HG03103 (cell line): ENCODE results near the gene CDC5L.
"Not testable (repeated sequence)": the region's sequence is repeated elsewhere in the genome, so short reads cannot be mapped to it uniquely, and the experiment has no call there.

Experiments used
- ATAC-seq: cut with Tn5 transposase; IDR thresholded peaks from one replicate; pipeline ENCODE4 v1.9.1; 2021; ENCODE audit warnings: low read depth; ENCODE audit not compliant: unreplicated experiment

The CDC5L gene

GRCh38 chr6:44449181-44449580, 61.7 kb downstream of the CDC5L start:
- ATAC-seq: not testable (repeated sequence)

DNA sequence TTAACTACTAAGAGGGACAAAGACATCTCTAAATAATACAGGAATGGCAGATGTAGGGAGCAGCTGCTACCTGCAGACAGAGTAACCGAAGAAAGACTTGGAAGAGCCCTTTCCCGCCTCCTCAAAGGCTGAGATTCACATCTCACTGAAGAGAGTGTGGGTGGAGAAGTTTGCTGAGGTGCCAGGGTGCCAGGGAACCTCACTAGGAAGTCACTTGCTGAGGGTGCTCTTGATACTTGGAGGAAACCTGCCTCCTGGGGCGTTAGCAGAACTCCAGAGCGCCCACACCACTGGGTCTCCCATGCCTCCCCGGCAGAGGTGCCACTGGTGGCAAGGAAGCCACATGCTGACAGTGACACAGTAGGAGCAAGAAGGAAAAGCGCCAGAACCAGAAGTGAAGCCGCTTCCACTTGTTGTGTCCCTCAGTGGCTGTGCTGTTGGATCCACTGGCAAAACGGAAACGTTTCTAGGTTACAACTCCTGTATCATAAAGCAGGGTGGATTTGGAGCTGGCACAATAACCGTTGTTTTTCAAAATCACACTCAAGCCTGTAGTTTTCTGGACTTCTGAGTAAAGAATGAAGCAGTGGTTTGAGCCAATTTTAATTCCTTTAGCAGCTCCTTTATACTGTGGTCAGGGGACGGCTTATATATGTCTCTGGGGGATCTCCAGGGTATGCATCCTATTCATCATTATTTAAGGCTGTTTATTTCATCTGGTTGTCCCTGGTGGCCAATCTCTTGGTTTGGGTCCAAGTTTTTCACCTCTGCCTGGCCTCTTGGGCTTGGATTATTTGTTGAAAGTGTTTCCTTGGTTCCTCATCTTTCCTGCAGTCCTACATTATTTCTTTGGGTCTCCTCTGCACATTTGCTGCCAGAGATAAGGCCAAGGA, 64.5 kb downstream of the CDC5L start:
- no peak for ATAC-seq

DNA sequence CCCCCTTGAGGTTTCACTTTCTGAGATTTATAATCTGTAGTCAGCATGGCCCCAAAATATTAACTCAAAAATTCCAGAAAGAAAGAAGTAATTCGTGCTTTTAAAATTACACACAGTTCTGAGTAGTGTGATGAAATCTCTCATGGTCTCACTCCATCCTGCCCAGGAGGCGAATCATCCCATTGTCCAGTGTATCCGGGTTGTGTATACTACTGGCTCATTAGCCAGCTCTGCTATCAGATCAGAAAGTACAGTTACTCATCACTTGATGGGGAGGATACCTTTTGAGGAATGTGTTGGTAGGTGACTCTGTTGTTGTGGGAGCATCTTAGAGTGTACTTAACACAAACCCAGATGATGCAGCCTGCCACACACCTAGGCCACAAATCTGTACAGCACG, 65.2 kb downstream of the CDC5L start:
- no peak for ATAC-seq

DNA sequence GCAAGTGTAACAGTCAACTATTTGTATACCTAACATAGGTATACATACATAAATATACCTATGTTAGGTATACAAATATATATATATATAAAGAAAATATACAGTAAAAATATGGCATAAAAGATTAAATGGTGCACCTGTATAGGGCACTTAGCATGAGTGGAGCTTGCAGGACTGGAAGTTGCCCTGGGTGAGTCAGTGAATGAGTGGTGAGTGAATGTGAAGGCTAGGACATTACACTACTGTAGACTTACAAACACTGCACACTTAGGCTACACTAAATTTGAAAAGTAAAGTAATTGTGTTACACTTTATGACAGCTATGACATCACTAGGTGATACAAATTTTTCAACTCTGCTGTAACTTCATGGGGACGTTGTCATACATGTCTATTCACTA, 65.6 kb downstream of the CDC5L start:
- no peak for ATAC-seq

GRCh38 chr6:44454198-44454597, 66.7 kb downstream of the CDC5L start:
- ATAC-seq: no peak

- no peak for ATAC-seq
Observed at GRCh38 chr6:44456070-44456965, 68.8 kb downstream of the CDC5L start.

DNA sequence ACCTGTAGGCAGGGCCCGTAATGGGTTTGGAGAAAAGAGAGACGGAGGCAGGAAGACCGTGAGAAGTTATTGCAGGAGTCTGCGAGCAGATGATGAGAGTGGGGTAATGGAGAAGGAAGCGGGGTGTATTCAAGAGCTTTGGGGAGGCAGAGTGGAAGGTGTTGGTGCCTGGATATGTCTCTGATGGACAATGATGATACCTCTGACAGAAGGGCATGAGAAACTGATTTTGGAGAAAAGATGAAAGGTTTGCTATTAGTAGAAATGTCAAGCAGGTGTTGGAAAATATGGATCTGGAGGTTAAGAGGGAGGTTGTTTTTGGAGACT, 69.4 kb downstream of the CDC5L start:
- ATAC-seq: no peak

- no peak for ATAC-seq
Observed at GRCh38 chr6:44457596-44457995, 70.1 kb downstream of the CDC5L start.

DNA sequence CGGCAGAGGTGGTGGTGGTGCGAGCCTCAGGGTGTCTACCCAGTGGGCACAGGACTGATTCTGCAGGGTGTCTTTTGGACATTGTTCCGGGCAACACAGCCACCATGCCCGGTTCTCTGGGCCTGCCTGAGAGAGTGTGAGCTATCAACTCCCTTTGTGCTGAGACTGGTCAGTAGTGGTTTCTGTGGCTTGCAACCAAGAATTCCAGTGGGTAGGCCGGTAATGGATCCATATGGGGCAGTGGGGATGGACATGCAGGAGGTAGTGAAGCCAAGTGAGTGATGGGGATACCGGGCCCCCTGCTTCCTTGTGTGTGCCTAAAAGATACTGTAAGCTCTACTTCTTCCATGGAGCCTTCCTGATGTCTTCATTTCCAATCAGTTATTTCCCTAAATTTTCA, 71.0 kb downstream of the CDC5L start:
- ATAC-seq: no peak

- no peak for ATAC-seq
Observed at GRCh38 chr6:44462335-44462734, 74.8 kb downstream of the CDC5L start.

- no peak for ATAC-seq
Observed at GRCh38 chr6:44462797-44463727, 75.6 kb downstream of the CDC5L start.

GRCh38 chr6:44463728-44464450, 76.4 kb downstream of the CDC5L start:
- no peak for ATAC-seq

DNA sequence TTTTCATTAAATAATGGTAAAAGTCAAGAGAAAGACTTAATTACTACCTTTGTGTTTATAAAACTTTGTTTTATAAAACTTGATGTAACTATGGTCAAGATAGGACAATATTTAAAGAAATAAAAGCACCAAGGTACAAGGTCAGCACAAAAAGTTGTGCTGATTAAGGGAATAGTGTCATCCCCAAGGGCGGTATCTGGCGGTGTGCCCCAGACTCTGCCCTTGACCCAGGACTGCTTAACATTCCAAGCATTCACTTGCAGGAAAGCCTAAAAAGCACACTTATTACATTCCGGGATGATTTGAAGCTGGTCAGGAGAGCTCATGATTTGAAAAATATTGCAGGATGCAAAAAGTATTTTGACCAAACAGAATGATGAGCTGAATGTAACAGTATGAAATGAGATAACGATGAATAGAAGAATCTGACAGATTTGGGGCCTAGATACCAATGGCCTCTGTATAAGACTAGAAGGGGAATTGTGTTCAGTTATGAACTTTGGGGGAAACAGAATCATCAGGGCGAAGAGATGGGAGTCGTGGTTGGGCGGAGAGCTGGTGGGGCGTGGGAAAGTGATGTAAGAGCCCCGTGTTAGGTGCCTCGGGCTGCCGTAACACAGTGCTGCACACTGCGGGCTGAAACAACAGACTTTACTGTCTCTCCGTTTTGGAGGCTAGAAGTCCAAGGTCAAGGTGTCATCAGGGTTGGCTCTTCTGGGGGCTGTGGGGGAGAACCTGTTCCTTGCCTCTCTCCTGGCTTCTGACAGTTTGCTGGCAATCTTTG, 77.2 kb downstream of the CDC5L start:
- no peak for ATAC-seq

DNA sequence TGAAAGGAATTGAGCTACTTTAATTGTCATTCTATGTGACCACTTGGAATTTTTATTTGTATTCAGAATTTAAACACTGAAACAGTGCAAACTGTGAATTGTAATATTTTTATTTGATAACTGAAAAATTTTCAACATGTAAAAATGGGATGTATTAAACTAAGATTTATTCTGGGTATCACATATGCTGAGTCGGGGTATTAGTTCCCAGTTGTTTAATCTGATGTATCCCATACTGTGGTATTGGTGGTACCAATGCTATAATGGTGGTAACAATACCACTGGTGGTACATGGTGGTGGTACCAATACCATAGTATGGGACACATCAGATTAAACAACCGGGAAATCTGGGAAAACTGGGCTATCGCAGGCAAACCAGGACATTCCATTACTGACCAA, 79.4 kb downstream of the CDC5L start:
- ATAC-seq: no peak

GRCh38 chr6:44468835-44469234, 81.3 kb downstream of the CDC5L start:
- ATAC-seq: no peak

DNA sequence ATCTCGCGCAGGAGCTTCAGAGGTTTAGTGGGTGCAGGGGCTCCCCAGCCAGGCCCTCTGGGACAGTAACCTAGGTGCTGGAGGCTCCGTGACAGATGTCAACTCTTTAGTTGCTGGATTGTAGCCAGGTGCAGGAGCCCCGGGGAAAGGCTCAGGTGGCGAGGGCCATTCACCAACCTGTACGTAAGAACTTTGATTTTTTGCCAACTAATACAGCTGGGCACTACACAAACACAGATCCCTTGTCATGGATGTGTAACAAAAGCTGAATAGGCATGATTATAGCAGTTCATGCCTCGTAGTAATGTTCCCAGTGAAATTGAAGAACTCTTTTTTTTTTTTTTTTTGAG, 82.6 kb downstream of the CDC5L start:
- no peak for ATAC-seq

DNA sequence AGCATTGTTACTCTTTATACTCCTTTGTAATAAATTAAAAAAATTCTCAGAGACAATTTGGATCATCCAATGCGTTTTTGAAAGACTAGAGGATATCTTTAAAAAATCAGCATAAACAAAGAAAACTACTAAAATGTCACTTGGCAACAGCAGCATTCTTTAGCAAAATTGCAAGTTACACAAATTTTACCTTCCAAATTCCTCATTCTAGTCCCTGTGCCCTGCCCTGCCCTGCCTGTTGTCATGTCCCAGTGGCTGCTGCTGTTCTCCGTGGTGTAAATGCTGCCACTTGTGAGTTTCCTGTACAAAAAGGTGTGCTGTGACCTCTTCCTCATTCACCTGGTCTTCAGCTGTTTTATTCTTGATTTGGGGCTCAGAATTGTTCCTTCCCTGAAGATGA, 83.2 kb downstream of the CDC5L start:
- no peak for ATAC-seq

- no peak for ATAC-seq
Observed at GRCh38 chr6:44471271-44471981, 83.9 kb downstream of the CDC5L start.
